Measurements from ENCODE around the gene OR1E1.

DNA sequence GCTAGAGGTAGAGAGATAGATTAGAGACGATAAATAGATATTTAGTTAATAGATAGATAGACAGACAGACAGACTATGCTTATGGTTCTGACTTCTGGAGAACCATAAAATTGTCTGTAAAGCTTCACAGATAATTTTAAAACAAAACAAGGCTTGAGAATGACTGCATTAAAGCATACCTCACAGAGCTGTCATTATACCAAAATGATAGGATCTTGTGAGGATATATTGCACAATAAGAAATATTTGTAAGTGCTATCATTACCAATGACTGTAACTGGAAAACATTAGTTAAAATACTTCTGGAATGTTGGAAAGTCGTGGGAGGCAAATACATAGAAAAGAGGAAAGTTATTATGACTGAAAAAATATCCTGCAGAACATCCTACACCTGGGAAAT is 3.6 kb upstream of the OR1E1 start:
- TF ChIP-seq, protein P1, sequence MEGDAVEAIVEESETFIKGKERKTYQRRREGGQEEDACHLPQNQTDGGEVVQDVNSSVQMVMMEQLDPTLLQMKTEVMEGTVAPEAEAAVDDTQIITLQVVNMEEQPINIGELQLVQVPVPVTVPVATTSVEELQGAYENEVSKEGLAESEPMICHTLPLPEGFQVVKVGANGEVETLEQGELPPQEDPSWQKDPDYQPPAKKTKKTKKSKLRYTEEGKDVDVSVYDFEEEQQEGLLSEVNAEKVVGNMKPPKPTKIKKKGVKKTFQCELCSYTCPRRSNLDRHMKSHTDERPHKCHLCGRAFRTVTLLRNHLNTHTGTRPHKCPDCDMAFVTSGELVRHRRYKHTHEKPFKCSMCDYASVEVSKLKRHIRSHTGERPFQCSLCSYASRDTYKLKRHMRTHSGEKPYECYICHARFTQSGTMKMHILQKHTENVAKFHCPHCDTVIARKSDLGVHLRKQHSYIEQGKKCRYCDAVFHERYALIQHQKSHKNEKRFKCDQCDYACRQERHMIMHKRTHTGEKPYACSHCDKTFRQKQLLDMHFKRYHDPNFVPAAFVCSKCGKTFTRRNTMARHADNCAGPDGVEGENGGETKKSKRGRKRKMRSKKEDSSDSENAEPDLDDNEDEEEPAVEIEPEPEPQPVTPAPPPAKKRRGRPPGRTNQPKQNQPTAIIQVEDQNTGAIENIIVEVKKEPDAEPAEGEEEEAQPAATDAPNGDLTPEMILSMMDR (IDR thresholded peaks at IDR 0.05), result no peak
- TF ChIP-seq POLR2A (IDR thresholded peaks at IDR 0.05), result no peak

Measured in Peyer's patch (tissue), 4 donors.